Endothelial cell (in vitro differentiated cells): ENCODE data around the gene HSPBP1. TPM values are rescaled to one million over a fixed set of nuclear protein-coding genes. Genes with fewer than 3 reads are reported as not detected.

Experiments used
- DNase-seq: peaks from one replicate; pipeline ENCODE4 v3.0.0; 2021; ENCODE audit warnings: low spot score
- H3K27ac Mint-ChIP-seq: one replicate; pipeline ENCODE4 v1.8.0; 2021; ENCODE audit warnings: mixed read lengths, inconsistent platforms; ENCODE audit not compliant: unreplicated experiment
- H3K27me3 Mint-ChIP-seq: one replicate; pipeline ENCODE4 v1.8.0; 2021; ENCODE audit warnings: mild to moderate bottlenecking, moderate library complexity, mixed read lengths, inconsistent platforms; ENCODE audit not compliant: unreplicated experiment
- H3K36me3 Mint-ChIP-seq: one replicate; pipeline ENCODE4 v1.8.0; 2021; ENCODE audit warnings: mild to moderate bottlenecking, low read depth, mixed read lengths, inconsistent platforms; ENCODE audit not compliant: unreplicated experiment
- H3K4me1 Mint-ChIP-seq: one replicate; pipeline ENCODE4 v1.8.0; 2021; ENCODE audit warnings: mild to moderate bottlenecking, mixed read lengths, inconsistent platforms; ENCODE audit not compliant: unreplicated experiment
- H3K4me3 Mint-ChIP-seq: one replicate; pipeline ENCODE4 v1.8.0; 2021; ENCODE audit warnings: mild to moderate bottlenecking, mixed read lengths, inconsistent platforms; ENCODE audit not compliant: unreplicated experiment
- H3K9me3 Mint-ChIP-seq: one replicate; pipeline ENCODE4 v1.8.0; 2021; ENCODE audit warnings: mixed read lengths, inconsistent platforms; ENCODE audit not compliant: unreplicated experiment
- total RNA-seq: library from RNA; stranded (reverse); fragmentation: NEBNext Ultra II Directional; extraction: Animal tissue kit (Norgen Biotek cat#: 25700); gene quantifications from one replicate; pipeline ENCODE4 v1.2.1, GENCODE V29; 2021; ENCODE audit not compliant: unreplicated experiment
- TF ChIP-seq, protein P1 (sequence below): fragments of 200-600 bp; sonication (generic); IDR thresholded peaks from one replicate; pipeline ENCODE4 v1.5.0; 2021; ENCODE audit warnings: antibody characterized with exemption; ENCODE audit not compliant: unreplicated experiment

HSPBP1 gene
- total RNA-seq, 1 donor from 2014 or later = 24.6 TPM

DNA sequence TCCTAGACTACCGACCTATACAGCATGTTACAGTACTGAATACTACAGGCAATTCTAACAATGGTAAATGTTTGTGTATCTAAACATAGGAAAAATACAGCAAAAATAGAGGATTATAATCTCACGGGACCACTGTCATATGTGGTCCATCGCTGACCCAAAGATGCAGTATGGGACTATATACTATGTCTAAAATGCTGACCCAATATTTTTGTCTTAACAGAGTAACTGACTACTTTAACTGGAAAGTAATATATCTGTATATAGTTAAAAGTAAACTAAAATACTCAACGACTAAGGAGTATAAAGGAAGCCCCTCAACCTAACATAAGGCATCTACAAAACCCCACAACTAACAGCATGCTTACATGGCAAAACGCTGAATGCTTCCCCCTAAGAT is 46.9 kb downstream of the HSPBP1 start:
- no peaks in the 10 kb centered on the region for H3K4me1 Mint-ChIP-seq
- peaks cover 46% of the 10 kb centered on the region for H3K36me3 Mint-ChIP-seq
- no peak for DNase-seq
- H3K27me3 Mint-ChIP-seq = peaks cover 10% of the 10 kb centered on the region
- H3K9me3 Mint-ChIP-seq = no peaks in the 10 kb centered on the region
- H3K4me3 Mint-ChIP-seq = no peak overlapping the region
- H3K27ac Mint-ChIP-seq = no peak overlapping the region
- TF ChIP-seq, protein P1, sequence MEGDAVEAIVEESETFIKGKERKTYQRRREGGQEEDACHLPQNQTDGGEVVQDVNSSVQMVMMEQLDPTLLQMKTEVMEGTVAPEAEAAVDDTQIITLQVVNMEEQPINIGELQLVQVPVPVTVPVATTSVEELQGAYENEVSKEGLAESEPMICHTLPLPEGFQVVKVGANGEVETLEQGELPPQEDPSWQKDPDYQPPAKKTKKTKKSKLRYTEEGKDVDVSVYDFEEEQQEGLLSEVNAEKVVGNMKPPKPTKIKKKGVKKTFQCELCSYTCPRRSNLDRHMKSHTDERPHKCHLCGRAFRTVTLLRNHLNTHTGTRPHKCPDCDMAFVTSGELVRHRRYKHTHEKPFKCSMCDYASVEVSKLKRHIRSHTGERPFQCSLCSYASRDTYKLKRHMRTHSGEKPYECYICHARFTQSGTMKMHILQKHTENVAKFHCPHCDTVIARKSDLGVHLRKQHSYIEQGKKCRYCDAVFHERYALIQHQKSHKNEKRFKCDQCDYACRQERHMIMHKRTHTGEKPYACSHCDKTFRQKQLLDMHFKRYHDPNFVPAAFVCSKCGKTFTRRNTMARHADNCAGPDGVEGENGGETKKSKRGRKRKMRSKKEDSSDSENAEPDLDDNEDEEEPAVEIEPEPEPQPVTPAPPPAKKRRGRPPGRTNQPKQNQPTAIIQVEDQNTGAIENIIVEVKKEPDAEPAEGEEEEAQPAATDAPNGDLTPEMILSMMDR = no peak

DNA sequence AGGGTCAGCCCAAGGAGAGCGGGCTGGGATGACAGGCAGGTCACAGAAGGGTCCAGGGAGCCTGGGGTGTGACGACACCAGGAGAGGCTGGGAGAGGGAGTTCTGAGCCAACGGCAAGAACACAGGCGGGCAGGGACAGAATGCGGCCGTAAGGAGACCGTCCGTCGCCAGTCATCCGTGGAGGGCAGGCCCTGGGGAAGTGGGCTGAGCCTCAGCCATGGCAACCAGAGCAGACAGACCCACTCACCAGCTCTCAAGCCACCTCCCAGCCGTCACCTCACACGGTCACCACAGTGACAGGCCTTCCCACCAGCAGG is 47.7 kb downstream of the HSPBP1 start:
- no peak overlapping the region for H3K4me3 Mint-ChIP-seq
- H3K9me3 Mint-ChIP-seq = no peaks in the 10 kb centered on the region
- no peaks in the 10 kb centered on the region for H3K4me1 Mint-ChIP-seq
- TF ChIP-seq, protein P1 = no peak
- peaks cover 9% of the 10 kb centered on the region for H3K27me3 Mint-ChIP-seq
- H3K36me3 Mint-ChIP-seq = peaks cover 46% of the 10 kb centered on the region
- H3K27ac Mint-ChIP-seq = no peak overlapping the region
- no peak for DNase-seq

DNA sequence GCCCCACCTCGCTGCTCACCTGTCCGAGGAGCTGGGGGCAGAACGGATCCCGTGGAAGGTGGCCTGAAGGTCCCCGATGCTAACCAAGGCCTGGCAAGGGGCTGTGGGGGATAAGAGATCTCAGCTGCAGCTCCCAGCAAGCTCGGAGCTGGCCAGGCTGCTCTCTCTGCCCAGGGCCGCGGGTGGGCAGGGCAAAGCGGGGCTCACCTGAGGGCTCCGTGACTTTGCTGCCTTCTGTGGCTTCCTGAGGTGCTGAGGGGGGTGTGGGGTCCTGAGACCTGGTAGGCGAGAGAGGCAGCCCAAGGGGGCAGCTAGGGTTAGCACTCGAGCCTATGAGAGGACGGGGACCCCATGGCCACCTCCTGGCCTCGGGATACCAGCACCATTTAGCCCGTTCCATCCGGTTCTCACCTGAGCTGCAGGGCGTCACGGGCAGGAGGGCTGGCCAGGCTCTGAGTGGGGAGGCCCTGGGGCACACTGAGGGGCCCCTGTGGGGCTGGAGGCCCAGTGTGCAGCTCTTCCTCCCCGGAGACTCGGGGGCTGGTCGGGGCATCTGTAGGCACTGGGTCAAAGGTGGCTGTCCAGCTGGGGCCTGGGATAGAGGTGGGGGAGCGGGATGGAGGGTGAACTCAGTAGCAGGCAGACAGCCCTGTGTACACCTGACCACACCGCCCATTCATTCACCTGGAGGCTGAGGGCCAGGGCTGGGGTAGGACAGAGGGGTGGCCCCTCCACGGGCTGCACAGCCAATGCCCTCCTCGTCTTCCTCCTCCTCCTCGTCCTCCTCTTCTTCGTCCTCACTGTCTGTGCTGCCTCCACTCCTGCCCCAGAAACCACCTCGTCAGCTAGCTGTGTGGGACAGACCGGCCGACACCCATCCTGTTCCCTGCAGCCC is 48.3 kb downstream of the HSPBP1 start:
- H3K9me3 Mint-ChIP-seq = no peaks in the 10 kb centered on the region
- TF ChIP-seq, protein P1 = no peak
- DNase-seq = no peak
- no peaks in the 10 kb centered on the region for H3K4me1 Mint-ChIP-seq
- H3K4me3 Mint-ChIP-seq = no peak overlapping the region
- no peak overlapping the region for H3K27ac Mint-ChIP-seq
- peaks cover 42% of the 10 kb centered on the region for H3K36me3 Mint-ChIP-seq
- peaks cover 7% of the 10 kb centered on the region for H3K27me3 Mint-ChIP-seq

DNA sequence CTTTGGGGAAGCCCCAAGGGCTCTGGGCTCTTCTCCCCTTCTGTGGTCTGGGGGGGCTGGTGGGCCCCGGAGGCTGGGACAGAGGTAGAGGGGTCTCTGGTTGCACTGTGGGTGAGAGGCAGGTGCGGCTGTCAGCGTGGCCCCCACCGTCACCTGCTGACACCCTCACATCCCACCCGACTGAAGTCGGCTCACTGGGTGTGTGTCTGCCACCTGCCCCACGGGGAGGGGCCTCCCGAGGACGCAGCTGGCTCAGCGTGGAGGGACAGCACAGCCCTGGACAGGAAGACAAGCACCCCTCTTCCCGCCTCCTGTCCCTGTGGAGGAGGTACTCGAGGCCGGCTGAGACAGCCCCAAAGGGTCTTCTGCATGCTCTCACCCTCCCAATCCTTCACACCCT is 49.1 kb downstream of the HSPBP1 start:
- TF ChIP-seq, protein P1 = no peak
- no peak for DNase-seq
- H3K4me1 Mint-ChIP-seq = no peaks in the 10 kb centered on the region
- H3K9me3 Mint-ChIP-seq = no peaks in the 10 kb centered on the region
- H3K36me3 Mint-ChIP-seq = peaks cover 37% of the 10 kb centered on the region
- H3K27ac Mint-ChIP-seq = no peak overlapping the region
- peaks cover 7% of the 10 kb centered on the region for H3K27me3 Mint-ChIP-seq
- H3K4me3 Mint-ChIP-seq = no peak overlapping the region

DNA sequence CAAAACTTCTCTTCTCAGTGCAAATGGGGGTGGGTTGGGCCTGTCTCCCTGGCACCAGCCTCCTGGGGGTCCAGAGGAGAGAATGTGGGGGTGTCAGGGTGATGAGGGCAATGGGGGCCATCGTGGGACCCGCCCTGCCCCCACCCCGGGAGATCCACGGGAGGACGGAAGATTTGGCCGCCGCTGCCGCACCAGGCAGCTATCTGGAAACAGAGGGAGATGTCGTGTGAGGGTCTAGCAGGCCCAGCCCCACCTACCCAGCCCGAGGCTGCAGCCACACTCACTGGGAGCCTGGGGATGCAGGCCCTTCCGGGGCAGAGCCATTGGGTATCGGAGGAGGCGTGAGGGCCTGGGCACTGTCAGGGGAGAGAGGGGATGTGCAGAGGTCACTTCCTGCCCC is 49.6 kb downstream of the HSPBP1 start:
- Mint-ChIP-seq H3K9me3 (no peaks in the 10 kb centered on the region), H3K36me3 (peaks cover 41% of the 10 kb centered on the region), H3K27me3 (peaks cover 11% of the 10 kb centered on the region), H3K27ac (no peak overlapping the region), H3K4me1 (peaks cover 3% of the 10 kb centered on the region), H3K4me3 (no peak overlapping the region)
- TF ChIP-seq, protein P1 = no peak
- no peak for DNase-seq
